22Rv1 (cell line): Measurements from ENCODE around the gene SCMH1.

Source experiments
- ZFX ChIP-seq: fragments of 450-650 bp; IDR thresholded peaks from 2 replicates; pipeline ENCODE4 v1.6.1; 2017; ENCODE audit warnings: antibody characterized with exemption, borderline replicate concordance
- TF ChIP-seq, protein P1 (sequence below): fragments of 450-650 bp; IDR thresholded peaks from 2 replicates; pipeline ENCODE4 v1.5.1; 2017; ENCODE audit warnings: mild to moderate bottlenecking

- TF ChIP-seq, protein P1, sequence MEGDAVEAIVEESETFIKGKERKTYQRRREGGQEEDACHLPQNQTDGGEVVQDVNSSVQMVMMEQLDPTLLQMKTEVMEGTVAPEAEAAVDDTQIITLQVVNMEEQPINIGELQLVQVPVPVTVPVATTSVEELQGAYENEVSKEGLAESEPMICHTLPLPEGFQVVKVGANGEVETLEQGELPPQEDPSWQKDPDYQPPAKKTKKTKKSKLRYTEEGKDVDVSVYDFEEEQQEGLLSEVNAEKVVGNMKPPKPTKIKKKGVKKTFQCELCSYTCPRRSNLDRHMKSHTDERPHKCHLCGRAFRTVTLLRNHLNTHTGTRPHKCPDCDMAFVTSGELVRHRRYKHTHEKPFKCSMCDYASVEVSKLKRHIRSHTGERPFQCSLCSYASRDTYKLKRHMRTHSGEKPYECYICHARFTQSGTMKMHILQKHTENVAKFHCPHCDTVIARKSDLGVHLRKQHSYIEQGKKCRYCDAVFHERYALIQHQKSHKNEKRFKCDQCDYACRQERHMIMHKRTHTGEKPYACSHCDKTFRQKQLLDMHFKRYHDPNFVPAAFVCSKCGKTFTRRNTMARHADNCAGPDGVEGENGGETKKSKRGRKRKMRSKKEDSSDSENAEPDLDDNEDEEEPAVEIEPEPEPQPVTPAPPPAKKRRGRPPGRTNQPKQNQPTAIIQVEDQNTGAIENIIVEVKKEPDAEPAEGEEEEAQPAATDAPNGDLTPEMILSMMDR = no peak
- no peak for TF ChIP-seq ZFX
Observed at GRCh38 chr1:41024953-41025352, 217.2 kb downstream of the SCMH1 start.
